ENCODE data around the gene SMAP1. TPM values are rescaled to one million over a fixed set of nuclear protein-coding genes. Genes with fewer than 3 reads are reported as not detected.

SMAP1 gene
- total RNA-seq: 10 to 100 TPM; 21.1 to 23.2 (median 22.6) TPM

- H3K4me1 Mint-ChIP-seq (ENCODE audit: low read depth): peaks cover 55% of the 10 kb centered on the region
- no peaks in the 10 kb centered on the region for H3K27me3 Mint-ChIP-seq (ENCODE audit: low read depth)
- no peaks in the 10 kb centered on the region for H3K9me3 Mint-ChIP-seq
- DNase-seq: peak; percentile 93
- H3K36me3 Mint-ChIP-seq (ENCODE audit: insufficient read depth): no peaks in the 10 kb centered on the region
- ATAC-seq: peak; percentile 95 to 97
- H3K4me3 Mint-ChIP-seq: peak within 1 kb of the TSS; percentile 86
These were observed at the start of gene SMAP1 for GRCh38 chr6:70667711-70668498. Gene SMAP1, plus strand, starts transcription at chr6:70667883. Its CDS starts 141 bp downstream, at chr6:70668024.

- no peaks in the 10 kb centered on the region for H3K36me3 Mint-ChIP-seq (ENCODE audit: insufficient read depth)
- DNase-seq (no peak), ATAC-seq (no peak)
- no peak overlapping the region for H3K4me3 Mint-ChIP-seq
- H3K9me3 Mint-ChIP-seq: no peaks in the 10 kb centered on the region
- no peaks in the 10 kb centered on the region for H3K27me3 Mint-ChIP-seq (ENCODE audit: low read depth)
- no peaks in the 10 kb centered on the region for H3K4me1 Mint-ChIP-seq (ENCODE audit: low read depth)
These were observed 46.9 kb upstream of the SMAP1 start for GRCh38 chr6:70620746-70621145.

DNA sequence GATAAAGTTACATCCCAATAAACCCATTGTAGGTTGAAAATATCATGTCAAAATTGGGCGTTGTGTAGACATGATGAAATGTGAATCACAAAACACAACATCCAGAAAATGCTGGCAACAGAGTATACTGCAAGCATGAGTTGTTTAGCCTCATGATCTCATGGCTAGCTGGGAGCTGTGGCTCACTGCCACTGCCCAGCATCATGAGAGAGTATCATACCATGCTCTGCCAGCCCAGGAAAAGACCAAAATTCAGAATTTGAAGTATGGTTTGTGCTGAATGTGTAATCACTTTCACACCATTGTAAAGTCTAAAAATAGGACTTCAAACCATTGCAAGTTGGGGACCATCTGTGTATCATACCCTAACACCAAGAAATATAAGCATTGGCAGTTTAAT lies 45.2 kb upstream of the SMAP1 start:
- Mint-ChIP-seq H3K36me3 (ENCODE audit: insufficient read depth) (no peaks in the 10 kb centered on the region), H3K9me3 (no peaks in the 10 kb centered on the region), H3K4me1 (ENCODE audit: low read depth) (no peaks in the 10 kb centered on the region), H3K4me3 (no peak overlapping the region), H3K27me3 (ENCODE audit: low read depth) (no peaks in the 10 kb centered on the region)
- DNase-seq: no peak
- no peak for ATAC-seq

- Mint-ChIP-seq H3K27me3 (ENCODE audit: low read depth) (peaks cover 3% of the 10 kb centered on the region), H3K4me1 (ENCODE audit: low read depth) (no peaks in the 10 kb centered on the region), H3K36me3 (ENCODE audit: insufficient read depth) (no peaks in the 10 kb centered on the region), H3K4me3 (no peak overlapping the region), H3K9me3 (no peaks in the 10 kb centered on the region)
- DNase-seq (no peak), ATAC-seq (no peak)
These were observed 42.2 kb upstream of the SMAP1 start for GRCh38 chr6:70625436-70625835.

- H3K4me1 Mint-ChIP-seq (ENCODE audit: low read depth): no peaks in the 10 kb centered on the region
- no peak overlapping the region for H3K4me3 Mint-ChIP-seq
- no peak for DNase-seq
- H3K9me3 Mint-ChIP-seq: no peaks in the 10 kb centered on the region
- H3K36me3 Mint-ChIP-seq (ENCODE audit: insufficient read depth): no peaks in the 10 kb centered on the region
- H3K27me3 Mint-ChIP-seq (ENCODE audit: low read depth): peaks cover 3% of the 10 kb centered on the region
- no peak for ATAC-seq
These were observed 40.0 kb upstream of the SMAP1 start for GRCh38 chr6:70627500-70628254.

DNA sequence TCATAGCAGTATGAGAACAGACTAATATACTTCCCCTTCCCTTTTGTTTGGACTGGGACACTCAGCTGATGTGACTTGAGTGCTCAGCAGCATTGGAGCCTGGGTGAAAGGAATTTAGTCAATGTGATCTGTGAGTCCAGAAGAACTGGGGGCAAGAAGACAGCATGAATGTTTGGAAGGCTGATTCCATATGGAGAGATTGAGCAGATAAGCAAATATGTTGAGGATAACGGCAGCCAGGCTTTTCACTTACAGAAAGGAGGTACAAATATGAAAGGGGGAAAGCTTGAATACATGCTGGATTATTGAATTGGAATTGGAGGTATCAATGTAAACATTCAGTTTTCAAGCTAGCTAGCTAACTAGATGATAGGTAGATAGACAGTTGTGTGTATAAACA lies 37.8 kb upstream of the SMAP1 start:
- ATAC-seq (no peak), DNase-seq (no peak)
- H3K27me3 Mint-ChIP-seq (ENCODE audit: low read depth): peaks cover 3% of the 10 kb centered on the region
- H3K9me3 Mint-ChIP-seq: no peaks in the 10 kb centered on the region
- H3K4me1 Mint-ChIP-seq (ENCODE audit: low read depth): no peaks in the 10 kb centered on the region
- H3K4me3 Mint-ChIP-seq: no peak overlapping the region
- no peaks in the 10 kb centered on the region for H3K36me3 Mint-ChIP-seq (ENCODE audit: insufficient read depth)

GRCh38 chr6:70633870-70634269 lies 33.8 kb upstream of the SMAP1 start:
- ATAC-seq: no peak
- Mint-ChIP-seq H3K36me3 (ENCODE audit: insufficient read depth) (no peaks in the 10 kb centered on the region), H3K27me3 (ENCODE audit: low read depth) (peaks cover 3% of the 10 kb centered on the region)

GRCh38 chr6:70636596-70636995 lies 31.1 kb upstream of the SMAP1 start:
- Mint-ChIP-seq H3K9me3 (no peaks in the 10 kb centered on the region), H3K4me1 (ENCODE audit: low read depth) (no peaks in the 10 kb centered on the region), H3K4me3 (no peak overlapping the region), H3K27me3 (ENCODE audit: low read depth) (no peaks in the 10 kb centered on the region), H3K36me3 (ENCODE audit: insufficient read depth) (no peaks in the 10 kb centered on the region)
- DNase-seq: no peak
- no peak for ATAC-seq

More at GRCh38 chr6:70633870-70634269, 33.8 kb upstream of the SMAP1 start:
- no peaks in the 10 kb centered on the region for H3K4me1 Mint-ChIP-seq (ENCODE audit: low read depth)
- H3K4me3 Mint-ChIP-seq: no peak overlapping the region
- no peak for DNase-seq
- no peaks in the 10 kb centered on the region for H3K9me3 Mint-ChIP-seq

- no peaks in the 10 kb centered on the region for H3K27me3 Mint-ChIP-seq (ENCODE audit: low read depth)
- H3K36me3 Mint-ChIP-seq (ENCODE audit: insufficient read depth): no peaks in the 10 kb centered on the region
- no peak overlapping the region for H3K4me3 Mint-ChIP-seq
- H3K4me1 Mint-ChIP-seq (ENCODE audit: low read depth): no peaks in the 10 kb centered on the region
- DNase-seq (no peak), ATAC-seq (no peak)
- H3K9me3 Mint-ChIP-seq: no peaks in the 10 kb centered on the region
These were observed 29.2 kb upstream of the SMAP1 start for GRCh38 chr6:70638468-70638867.

GRCh38 chr6:70651326-70651905 lies 16.3 kb upstream of the SMAP1 start:
- Mint-ChIP-seq H3K4me3 (peak overlapping the region; percentile 39), H3K36me3 (ENCODE audit: insufficient read depth) (no peaks in the 10 kb centered on the region), H3K27me3 (ENCODE audit: low read depth) (no peaks in the 10 kb centered on the region), H3K9me3 (no peaks in the 10 kb centered on the region), H3K4me1 (ENCODE audit: low read depth) (peaks cover 31% of the 10 kb centered on the region)
- ATAC-seq (peak; percentile 69 to 73), DNase-seq (peak; percentile 25)

DNA sequence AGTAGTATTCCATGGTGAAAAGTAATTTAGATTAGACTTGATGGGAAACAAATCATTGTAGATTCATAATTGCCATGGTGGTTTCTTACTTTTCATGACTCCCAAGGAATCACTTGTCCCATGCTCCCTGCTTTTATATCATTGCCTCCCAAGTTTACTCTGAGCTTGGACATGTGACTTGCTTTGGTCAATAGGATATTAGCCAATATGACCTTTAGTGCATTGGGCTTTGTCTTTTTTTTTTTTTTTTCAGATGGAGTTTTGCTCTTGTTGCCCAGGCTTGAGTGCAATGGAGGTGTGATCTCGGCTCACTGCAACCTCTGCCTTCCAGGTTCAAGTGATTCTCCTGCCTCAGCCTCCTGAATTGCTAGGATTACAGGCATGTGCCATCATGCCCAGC lies 15.5 kb upstream of the SMAP1 start:
- H3K27me3 Mint-ChIP-seq (ENCODE audit: low read depth): no peaks in the 10 kb centered on the region
- H3K36me3 Mint-ChIP-seq (ENCODE audit: insufficient read depth): no peaks in the 10 kb centered on the region
- no peak overlapping the region for H3K4me3 Mint-ChIP-seq
- ATAC-seq (no peak), DNase-seq (no peak)
- H3K4me1 Mint-ChIP-seq (ENCODE audit: low read depth): peaks cover 31% of the 10 kb centered on the region
- no peaks in the 10 kb centered on the region for H3K9me3 Mint-ChIP-seq

GRCh38 chr6:70657706-70658105 lies 10.0 kb upstream of the SMAP1 start:
- Mint-ChIP-seq H3K27me3 (ENCODE audit: low read depth) (peaks cover 5% of the 10 kb centered on the region), H3K4me1 (ENCODE audit: low read depth) (peaks cover under 1% of the 10 kb centered on the region), H3K4me3 (no peak overlapping the region), H3K9me3 (no peaks in the 10 kb centered on the region), H3K36me3 (ENCODE audit: insufficient read depth) (no peaks in the 10 kb centered on the region)
- no peak for ATAC-seq
- no peak for DNase-seq

DNA sequence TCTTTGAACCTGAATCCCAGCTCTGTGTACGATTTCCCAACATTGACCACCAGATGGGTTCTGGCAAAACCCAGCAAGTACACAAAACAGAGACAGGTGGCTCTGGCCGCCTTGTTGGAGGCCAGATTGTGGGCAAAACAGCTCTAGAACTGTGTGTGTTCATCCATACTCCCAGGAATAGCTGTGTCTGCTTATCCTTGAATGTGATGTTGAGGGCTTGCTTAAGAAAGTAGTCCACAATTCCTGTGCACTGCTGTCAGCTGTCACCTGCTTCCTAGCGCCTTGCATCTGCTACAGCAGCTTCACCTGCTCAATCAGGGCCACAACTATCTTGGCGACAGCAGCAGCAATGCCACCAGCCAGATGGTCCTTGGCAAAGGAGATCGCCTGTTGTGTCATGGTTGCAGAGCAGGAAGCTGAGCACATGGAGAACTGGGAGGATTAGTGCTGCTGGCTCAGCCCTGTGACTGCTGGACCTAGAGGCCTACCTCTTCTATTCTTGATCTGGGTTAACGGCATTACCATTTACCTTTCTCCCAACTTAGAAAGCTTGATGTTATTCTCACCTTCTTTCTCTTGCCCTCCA lies 3.7 kb upstream of the SMAP1 start:
- Mint-ChIP-seq H3K4me1 (ENCODE audit: low read depth) (peaks cover 19% of the 10 kb centered on the region), H3K9me3 (no peaks in the 10 kb centered on the region), H3K4me3 (no peak overlapping the region), H3K27me3 (ENCODE audit: low read depth) (peaks cover 5% of the 10 kb centered on the region), H3K36me3 (ENCODE audit: insufficient read depth) (no peaks in the 10 kb centered on the region)
- ATAC-seq (no peak), DNase-seq (no peak)

DNA sequence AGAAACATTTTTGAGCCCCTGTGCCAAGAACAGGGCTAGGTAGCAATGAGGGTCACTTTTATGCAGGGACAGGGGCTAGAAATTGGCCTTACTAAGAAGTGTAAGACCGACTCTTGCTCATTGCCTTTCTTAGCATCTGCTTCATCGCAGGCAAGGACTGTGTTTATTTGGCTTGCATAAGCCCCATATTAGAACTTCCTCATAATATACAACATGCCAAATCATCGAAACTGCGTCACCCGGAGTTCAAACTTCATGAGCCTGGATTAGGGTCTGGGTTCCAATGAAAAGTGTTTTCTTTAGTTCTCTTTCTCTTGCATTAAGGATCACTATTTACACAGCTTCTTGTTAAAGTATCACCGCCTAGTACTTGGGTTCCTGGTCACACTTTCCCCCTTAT lies 977 bp upstream of the SMAP1 start:
- no peak for DNase-seq
- ATAC-seq: no peak
- no peaks in the 10 kb centered on the region for H3K36me3 Mint-ChIP-seq (ENCODE audit: insufficient read depth)
- H3K27me3 Mint-ChIP-seq (ENCODE audit: low read depth): peaks cover 3% of the 10 kb centered on the region
- peak overlapping the region; percentile 86 for H3K4me3 Mint-ChIP-seq
- peaks cover 43% of the 10 kb centered on the region for H3K4me1 Mint-ChIP-seq (ENCODE audit: low read depth)
- H3K9me3 Mint-ChIP-seq: no peaks in the 10 kb centered on the region
